ENCODE data around the gene CIROP. TPM values are rescaled to one million over a fixed set of nuclear protein-coding genes. Genes with fewer than 3 reads are reported as not detected.

Gene CIROP
- total RNA-seq, 4 donors from 2014 or later, result 0.38 TPM; not detected in 3

DNA sequence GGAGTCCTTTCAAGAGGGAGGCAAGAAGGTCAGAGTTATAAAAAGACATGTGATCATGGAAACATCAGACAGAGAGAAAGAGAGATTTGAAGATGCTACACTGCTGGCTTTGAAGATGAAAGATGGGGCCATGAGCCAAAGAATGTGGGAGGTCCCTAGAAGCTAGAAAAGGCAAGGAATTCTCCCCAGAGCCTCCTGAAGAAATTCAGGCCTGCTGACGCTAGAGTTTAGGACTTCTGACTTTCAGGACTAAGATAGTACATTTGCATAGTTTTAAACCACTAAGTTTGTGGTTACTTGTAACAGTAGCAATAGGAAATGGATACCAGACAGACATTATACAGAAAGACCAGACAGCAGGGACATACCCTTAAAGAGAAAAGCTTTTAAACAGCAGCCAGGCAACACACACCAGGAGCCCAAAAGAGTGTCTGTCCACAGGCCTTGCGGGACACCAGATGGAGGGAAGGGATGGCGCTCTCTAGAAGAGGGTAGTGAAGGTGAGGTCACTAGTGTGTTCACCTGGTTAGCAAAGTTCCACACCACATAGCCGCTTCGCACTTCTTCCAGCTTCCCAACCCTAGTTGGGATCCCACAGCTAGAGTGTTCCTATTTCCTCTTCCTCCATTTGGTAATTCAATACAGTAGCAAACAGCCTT is 43.9 kb upstream of the CIROP start:
- intact Hi-C loops (cut with DNase I), result no loop called here
- H3K36me3 ChIP-seq, result peaks cover 0 to 7% (median 0%) of the 10 kb centered on the region in 3 donors
- H3K27ac ChIP-seq, result peak overlapping the region; percentile 50 to 98 (median 94)
- no peak overlapping the region for H3K4me3 ChIP-seq
- no peak for TF ChIP-seq CTCF (IDR thresholded peaks at IDR 0.05)
- TF ChIP-seq POLR2A (IDR thresholded peaks at IDR 0.05), result no peak
- no peaks in the 10 kb centered on the region for H3K27me3 ChIP-seq
- no peak for DNase-seq
- H3K4me1 ChIP-seq, result peaks cover 23 to 97% (median 49%) of the 10 kb centered on the region in 3 donors
- WGBS, 2 donors, result 86 to 99% methylated on average over 5 of the region's 5 CpGs
- H3K9me3 ChIP-seq, result no peaks in the 10 kb centered on the region

DNA sequence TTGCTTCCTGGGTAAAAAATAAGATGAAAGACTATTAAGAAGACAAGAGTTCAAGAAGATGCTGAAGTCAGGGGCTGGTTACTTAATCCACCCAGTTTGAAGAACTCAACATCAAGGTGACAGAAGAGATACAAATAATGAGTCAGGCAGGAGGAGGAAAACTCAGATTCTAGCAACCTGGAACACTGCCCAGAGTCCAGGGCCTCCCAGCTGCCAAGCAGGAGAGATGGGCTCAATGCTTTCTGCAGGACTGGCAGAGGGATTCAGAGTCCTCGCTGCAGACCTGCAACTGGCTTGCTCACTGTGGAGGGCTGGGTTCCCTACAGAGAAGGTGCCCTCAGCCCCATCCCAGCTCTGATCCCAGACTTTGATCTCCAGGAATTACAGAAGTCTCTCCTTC is 42.9 kb upstream of the CIROP start:
- Histone ChIP-seq H3K27ac (peak overlapping the region in 3 of 4 donors; percentile 91 to 98 (median 98)), H3K4me3 (no peak overlapping the region), H3K4me1 (peaks cover 15 to 97% (median 46%) of the 10 kb centered on the region in 3 donors), H3K27me3 (no peaks in the 10 kb centered on the region), H3K36me3 (peaks cover 0 to 7% (median 0%) of the 10 kb centered on the region in 3 donors), H3K9me3 (no peaks in the 10 kb centered on the region)
- TF ChIP-seq POLR2A (IDR thresholded peaks at IDR 0.05) (no peak), CTCF (IDR thresholded peaks at IDR 0.05) (no peak)
- DNase-seq, result no peak
- intact Hi-C loops (cut with DNase I), result no loop called here
- WGBS, 2 donors, result 73 to 89% methylated on average over 1 of the region's 1 CpG

- Histone ChIP-seq H3K27me3 (no peaks in the 10 kb centered on the region), H3K4me3 (no peak overlapping the region), H3K36me3 (peaks cover 0 to 7% (median 0%) of the 10 kb centered on the region in 3 donors), H3K27ac (peak overlapping the region; percentile 58 to 98 (median 94)), H3K9me3 (no peaks in the 10 kb centered on the region), H3K4me1 (peaks cover 21 to 97% (median 46%) of the 10 kb centered on the region in 3 donors)
- 89 to 100% methylated on average over 4 of the region's 4 CpGs for WGBS, 2 donors
- no peak for DNase-seq
- TF ChIP-seq CTCF (IDR thresholded peaks at IDR 0.05), result no peak
- TF ChIP-seq POLR2A (IDR thresholded peaks at IDR 0.05), result no peak
- intact Hi-C loops (cut with DNase I), result no loop called here
Measured at GRCh38 chr14:23146980-23147379, 42.2 kb upstream of the CIROP start.

DNA sequence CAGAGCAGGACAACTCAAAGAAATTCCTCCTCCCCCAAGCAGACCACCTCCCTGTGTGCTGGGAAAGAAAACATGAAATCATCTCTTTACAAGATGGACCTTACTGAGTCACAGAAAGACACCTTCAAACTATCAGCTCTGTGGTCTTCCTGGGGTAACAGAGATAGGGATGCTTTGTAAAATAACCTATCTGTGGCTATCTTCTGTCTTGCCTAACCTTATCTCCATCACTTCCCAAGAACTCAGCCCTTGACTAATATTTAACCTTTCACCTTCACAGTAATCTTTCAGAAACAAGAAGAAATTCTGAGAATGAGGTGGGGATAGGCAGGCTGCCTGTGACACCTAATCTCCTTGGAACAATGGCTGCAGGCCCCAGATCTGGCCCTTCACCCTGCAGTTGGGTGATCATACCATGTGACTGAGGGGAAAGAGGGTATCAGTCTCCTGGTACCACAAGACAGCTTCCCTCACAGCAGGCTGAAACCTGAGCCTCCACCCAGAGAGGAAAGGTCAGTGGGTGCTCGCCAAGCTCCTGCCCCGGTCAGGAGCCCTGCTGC is 41.6 kb upstream of the CIROP start:
- intact Hi-C loops (cut with DNase I), result no loop called here
- no peak for DNase-seq

More for the DNA sequence above, 41.6 kb upstream of the CIROP start:
- peaks cover 0 to 7% (median 0%) of the 10 kb centered on the region in 3 donors for H3K36me3 ChIP-seq
- H3K9me3 ChIP-seq, result no peaks in the 10 kb centered on the region
- no peak overlapping the region for H3K4me3 ChIP-seq
- WGBS, 2 donors, result 100% methylated on average over 1 of the region's 2 CpGs; no CpG with 5 or more reads in 1 of the 2 donors
- no peaks in the 10 kb centered on the region for H3K27me3 ChIP-seq
- peak overlapping the region; percentile 58 to 98 (median 94) for H3K27ac ChIP-seq
- TF ChIP-seq CTCF (IDR thresholded peaks at IDR 0.05), result no peak
- no peak for TF ChIP-seq POLR2A (IDR thresholded peaks at IDR 0.05)
- peaks cover 18 to 97% (median 46%) of the 10 kb centered on the region in 3 donors for H3K4me1 ChIP-seq
